Erythroblast (primary cell): Measurements from ENCODE around the gene TMPRSS4.
"Not testable (repeated sequence)": the region's sequence is repeated elsewhere in the genome, so short reads cannot be mapped to it uniquely, and the experiment has no call there.

Source experiments
- DNase-seq, 2 experiments: peaks; one replicate each; lab custom pipeline; 2025; lab: John Stamatoyannopoulos, UW
- GATA1 ChIP-seq: IDR thresholded peaks from 2 replicates; pipeline ENCODE4 v1.6.1; 2011; ENCODE audit warnings: low read depth, mild to moderate bottlenecking, control low read depth, low read length, moderate library complexity
- POLR2A ChIP-seq: IDR thresholded peaks from 2 replicates; pipeline ENCODE4 v1.6.1; 2011; ENCODE audit warnings: mild to moderate bottlenecking, low read length

The TMPRSS4 gene

DNA sequence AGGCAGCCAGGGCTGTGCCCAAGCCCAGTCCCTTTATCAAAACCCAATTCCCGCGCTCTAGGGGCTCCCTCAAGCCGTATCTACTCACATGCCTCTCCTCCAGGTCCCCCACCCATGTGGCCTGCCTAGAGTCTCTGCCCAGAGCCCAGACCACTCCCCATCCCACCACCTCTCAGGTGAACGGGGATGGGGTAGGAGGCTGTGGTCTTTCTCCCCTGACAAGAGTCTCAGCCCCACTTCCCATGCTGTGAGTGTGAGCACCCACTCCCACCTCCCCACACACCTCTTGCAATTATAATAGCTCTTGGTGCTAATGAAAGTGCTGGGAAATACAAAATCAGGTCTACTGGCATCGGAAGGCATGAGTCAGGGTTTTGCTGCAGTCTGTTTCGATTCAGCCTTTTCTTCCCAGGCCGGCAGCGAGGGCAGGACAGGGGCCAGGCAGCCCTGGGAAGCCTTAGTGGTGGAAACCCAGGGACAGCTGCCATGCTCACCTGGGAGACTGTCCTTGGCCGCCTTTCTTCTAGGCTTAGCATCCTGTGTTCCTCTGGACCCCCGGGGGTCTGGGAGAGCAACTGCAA lies 16.7 kb upstream of the TMPRSS4 start:
- TF ChIP-seq POLR2A (no peak), GATA1 (no peak)
- no peak for DNase-seq

GRCh38 chr11:118060869-118061268 lies 16.0 kb upstream of the TMPRSS4 start:
- TF ChIP-seq POLR2A = no peak
- TF ChIP-seq GATA1 = no peak
- no peak for DNase-seq

DNA sequence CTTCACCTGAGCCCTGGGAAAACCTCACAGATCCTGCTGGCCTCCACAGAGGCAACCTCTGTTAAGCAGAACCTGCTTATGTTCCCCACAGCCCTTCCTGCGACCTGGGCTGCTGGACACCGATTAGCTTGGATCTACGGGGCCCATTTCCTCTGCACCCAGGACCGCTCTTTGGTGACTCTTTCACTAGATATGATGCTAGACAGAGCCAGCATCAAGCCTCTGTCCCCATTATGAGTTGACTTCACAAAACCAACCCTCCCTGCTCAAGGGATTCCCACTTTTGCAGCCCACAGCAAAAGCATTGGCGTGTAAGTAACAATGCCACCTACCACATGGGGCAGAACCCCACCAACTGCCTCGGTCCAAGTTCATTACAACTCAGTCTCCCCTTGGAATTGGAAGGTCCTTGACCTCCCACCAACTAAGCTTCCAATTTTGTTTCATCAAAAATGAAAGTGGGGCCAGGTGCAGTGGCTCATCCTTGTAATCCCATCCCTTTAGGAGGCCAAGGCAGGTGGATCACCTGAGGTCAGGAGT lies 15.2 kb upstream of the TMPRSS4 start:
- no peak for TF ChIP-seq POLR2A
- TF ChIP-seq GATA1 = no peak
- DNase-seq = no peak

- not testable (repeated sequence) for DNase-seq
Measured at GRCh38 chr11:118062181-118062580, 14.7 kb upstream of the TMPRSS4 start.

DNA sequence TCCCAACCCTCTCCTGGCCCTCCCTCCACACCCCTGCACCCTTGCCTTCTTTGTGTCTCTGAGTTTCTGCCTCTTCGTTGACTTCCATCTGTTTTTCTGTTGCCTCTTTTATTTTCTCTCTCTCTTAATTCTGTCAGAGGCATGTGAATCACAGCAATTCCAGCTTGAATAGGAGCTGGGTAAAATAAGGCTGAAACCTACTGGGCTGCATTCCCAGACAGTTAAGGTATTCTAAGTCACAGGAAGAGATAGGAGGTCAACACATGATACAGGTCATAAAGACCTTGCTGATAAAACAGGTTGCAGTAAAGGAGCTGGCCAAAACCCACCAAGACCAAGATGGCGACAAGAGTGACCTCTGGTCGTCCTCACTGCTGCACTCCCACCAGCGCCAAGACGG lies 14.2 kb upstream of the TMPRSS4 start:
- DNase-seq = not testable (repeated sequence)

- no peak for TF ChIP-seq GATA1
- no peak for TF ChIP-seq POLR2A
- DNase-seq = no peak
Measured at GRCh38 chr11:118064956-118065355, 11.9 kb upstream of the TMPRSS4 start.

DNA sequence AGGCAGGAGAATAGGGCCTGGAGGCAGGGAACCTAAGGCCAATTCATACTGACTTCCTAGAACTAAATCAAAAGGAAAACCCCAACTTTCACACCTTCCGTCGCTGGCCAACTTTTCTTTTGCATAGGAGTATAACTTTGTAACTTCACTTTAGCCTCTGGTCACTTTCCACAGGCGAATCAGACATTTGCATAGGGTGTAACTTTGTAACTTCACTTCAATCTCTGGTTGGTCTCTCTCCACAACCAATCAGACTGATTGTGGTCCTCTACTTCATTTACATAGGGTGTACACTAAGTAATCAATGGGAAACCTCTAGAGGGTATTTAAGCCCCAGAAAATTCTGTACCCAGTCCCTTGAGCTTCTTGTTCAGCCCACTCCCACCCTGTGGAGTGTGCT lies 11.5 kb upstream of the TMPRSS4 start:
- no peak for DNase-seq
- TF ChIP-seq GATA1 (no peak), POLR2A (no peak)

GRCh38 chr11:118067006-118067405 lies 9.9 kb upstream of the TMPRSS4 start:
- TF ChIP-seq POLR2A (no peak), GATA1 (no peak)
- no peak for DNase-seq

- DNase-seq = no peak
Measured at GRCh38 chr11:118068206-118068944, 8.5 kb upstream of the TMPRSS4 start.

DNA sequence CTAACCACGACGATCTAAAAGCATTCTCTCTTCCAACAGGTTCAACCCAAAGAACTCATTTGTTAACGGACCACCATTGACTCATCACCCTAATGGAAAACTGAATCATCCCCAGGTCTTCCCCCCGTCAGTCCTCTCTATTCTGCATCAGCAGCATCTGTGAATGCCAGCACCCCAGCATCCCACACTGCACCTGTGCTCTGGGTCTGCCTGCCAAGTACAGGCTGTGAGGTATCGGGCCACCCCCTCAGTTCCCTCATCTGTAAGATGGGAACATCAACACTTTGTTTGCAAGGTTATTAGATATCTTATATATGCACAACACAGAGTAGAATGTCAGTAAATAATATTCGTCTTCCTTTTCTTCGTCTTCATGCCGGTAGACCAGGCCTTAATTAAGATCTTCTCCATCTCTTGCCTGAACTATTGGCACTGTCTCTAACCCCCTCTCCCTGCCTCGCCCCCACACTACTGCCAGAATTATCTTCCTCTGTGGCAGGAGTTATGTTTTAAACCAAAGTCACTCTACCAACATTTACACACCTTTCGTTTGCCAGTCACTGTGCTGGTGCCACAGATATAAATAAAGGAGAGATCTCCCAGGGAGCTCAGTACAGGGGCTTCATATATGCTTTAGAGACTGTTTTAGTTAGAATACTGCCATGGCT lies 7.8 kb upstream of the TMPRSS4 start:
- no peak for DNase-seq
- TF ChIP-seq POLR2A (no peak), GATA1 (no peak)

More at GRCh38 chr11:118068206-118068944, 8.5 kb upstream of the TMPRSS4 start:
- TF ChIP-seq GATA1 = no peak
- no peak for TF ChIP-seq POLR2A

GRCh38 chr11:118071416-118072030 lies 5.4 kb upstream of the TMPRSS4 start:
- TF ChIP-seq GATA1 (no peak), POLR2A (no peak)
- DNase-seq = no peak

GRCh38 chr11:118073554-118073953 lies 3.3 kb upstream of the TMPRSS4 start:
- no peak for DNase-seq
- TF ChIP-seq GATA1 = no peak
- no peak for TF ChIP-seq POLR2A

- DNase-seq = no peak
- TF ChIP-seq GATA1 = no peak
- no peak for TF ChIP-seq POLR2A
Measured at GRCh38 chr11:118074091-118074685, 2.7 kb upstream of the TMPRSS4 start.
